ENCODE data around the gene GJB5.
"Not testable (repeated sequence)": the region's sequence is repeated elsewhere in the genome, so short reads cannot be mapped to it uniquely, and the experiment has no call there.

GJB5 gene

GRCh38 chr1:34746101-34746500, 8.7 kb upstream of the GJB5 start:
- DNase-seq: no peak

- DNase-seq: no peak
Measured at GRCh38 chr1:34746785-34747637, 7.8 kb upstream of the GJB5 start.

DNA sequence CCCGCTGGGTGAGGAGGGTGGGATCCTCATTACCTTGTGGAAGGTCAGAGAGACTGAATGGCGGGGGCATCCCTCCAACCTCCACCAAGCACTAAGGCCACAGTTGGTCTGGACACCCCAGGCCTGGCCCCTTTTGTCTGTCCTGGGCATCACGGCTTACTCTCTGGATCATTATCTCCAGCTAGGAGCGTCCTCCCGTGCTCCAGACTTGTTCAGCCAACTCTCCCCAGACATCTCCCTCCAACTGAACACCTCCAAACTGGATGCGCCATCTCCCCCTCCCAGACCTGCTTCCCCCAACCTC, 7.3 kb upstream of the GJB5 start:
- no peak for DNase-seq

- no peak for DNase-seq
Measured at GRCh38 chr1:34749992-34750391, 4.9 kb upstream of the GJB5 start.

- no peak for DNase-seq
Measured at GRCh38 chr1:34750610-34751009, 4.2 kb upstream of the GJB5 start.

GRCh38 chr1:34753163-34753562, 1.7 kb upstream of the GJB5 start:
- no peak for DNase-seq

- no peak for DNase-seq
Measured at GRCh38 chr1:34755961-34756360, 1.1 kb downstream of the GJB5 start.

GRCh38 chr1:34757386-34757785, 2.5 kb downstream of the GJB5 start:
- no peak for DNase-seq

- DNase-seq: no peak
Measured at GRCh38 chr1:34758751-34759150, 3.9 kb downstream of the GJB5 start.

GRCh38 chr1:34759503-34760357, 4.9 kb downstream of the GJB5 start, which contains the start of gene GJB4:
Gene GJB4, plus strand, starts transcription at chr1:34759740. Its CDS starts 1,515 bp downstream, at chr1:34761255.
- DNase-seq: no peak

- DNase-seq: no peak
Measured at GRCh38 chr1:34761176-34761761, 6.4 kb downstream of the GJB5 start.

GRCh38 chr1:34761776-34762307, 7.0 kb downstream of the GJB5 start:
- no peak for DNase-seq

DNA sequence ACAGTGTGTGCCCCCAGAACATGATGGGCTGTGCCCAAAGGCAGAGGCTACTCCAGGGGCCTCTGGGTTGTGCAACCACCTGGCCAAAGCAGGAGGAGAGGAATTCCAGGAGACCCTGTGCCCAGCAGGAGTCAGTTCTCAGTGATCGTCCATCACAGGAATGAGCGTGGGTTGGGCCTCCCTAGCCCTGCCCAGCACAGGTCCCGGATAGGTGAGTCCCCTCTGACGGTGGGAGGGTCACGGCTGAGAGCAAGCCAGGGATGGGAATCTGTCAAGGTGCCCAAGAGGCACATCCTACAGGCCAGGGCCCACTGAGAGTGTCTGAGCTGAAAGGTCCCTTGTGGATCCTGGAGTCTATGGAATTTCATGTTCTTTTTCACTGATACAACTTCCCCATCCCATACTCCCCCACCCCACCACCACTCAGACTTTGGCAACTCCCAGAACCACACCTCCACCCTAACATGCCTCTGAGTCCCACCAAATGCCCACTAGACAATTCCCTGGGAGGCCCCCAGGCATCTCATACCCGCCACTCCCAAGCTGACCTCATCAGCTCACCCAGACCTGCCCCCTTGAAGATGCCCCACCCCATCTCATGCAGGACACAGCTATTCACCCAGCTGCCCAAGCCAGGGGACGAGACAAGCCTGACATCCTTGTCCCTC, 7.8 kb downstream of the GJB5 start:
- DNase-seq: no peak

DNA sequence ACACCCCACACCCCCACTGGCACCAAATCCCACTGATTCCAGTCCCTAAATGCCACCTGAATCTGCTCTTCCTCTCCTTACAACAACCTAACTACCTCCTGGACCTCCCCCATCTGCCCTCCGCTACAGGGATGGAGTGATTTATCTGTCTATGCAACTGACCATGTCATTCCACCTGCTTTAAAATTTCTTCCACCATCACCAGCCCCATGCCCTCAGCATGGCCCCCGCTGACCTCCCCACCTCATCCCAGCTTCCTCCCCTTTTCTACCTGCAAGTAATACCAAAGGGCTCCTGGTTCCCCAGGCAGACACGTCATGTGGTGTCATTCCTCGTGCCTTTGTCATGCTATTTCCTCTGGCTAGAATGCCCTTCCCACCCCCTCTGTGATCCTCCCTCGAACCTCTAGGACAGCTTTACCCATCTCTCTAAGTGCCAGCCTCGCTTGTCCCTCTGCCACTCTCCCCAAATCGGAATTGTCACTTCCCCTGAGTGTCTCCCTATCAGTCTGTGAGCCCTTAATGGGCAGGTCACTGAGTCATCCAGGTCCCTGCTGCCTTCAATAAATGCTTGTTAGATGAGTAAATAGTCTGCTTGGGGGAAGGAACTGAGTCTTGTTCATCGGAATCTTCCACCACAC, 8.4 kb downstream of the GJB5 start:
- DNase-seq: no peak

DNA sequence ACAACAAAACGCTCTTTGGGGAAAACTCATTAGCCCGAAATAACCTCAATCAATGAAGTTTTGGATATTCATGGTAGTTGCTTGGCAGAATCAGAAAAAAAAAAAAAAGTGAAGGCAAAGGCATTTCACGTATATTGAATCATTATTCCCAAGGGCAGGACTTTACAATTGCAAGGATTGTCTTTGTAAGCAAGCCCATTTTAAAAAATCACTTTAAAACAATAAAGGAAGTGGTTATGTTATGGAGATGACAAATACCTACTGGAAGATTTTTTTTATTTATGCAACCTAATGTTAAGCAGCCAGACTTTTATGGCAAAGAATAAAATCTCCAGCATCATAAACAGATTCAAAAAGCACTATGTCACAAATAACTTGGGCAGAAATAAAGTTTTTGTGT, 14.0 kb downstream of the GJB5 start:
- DNase-seq: no peak

DNA sequence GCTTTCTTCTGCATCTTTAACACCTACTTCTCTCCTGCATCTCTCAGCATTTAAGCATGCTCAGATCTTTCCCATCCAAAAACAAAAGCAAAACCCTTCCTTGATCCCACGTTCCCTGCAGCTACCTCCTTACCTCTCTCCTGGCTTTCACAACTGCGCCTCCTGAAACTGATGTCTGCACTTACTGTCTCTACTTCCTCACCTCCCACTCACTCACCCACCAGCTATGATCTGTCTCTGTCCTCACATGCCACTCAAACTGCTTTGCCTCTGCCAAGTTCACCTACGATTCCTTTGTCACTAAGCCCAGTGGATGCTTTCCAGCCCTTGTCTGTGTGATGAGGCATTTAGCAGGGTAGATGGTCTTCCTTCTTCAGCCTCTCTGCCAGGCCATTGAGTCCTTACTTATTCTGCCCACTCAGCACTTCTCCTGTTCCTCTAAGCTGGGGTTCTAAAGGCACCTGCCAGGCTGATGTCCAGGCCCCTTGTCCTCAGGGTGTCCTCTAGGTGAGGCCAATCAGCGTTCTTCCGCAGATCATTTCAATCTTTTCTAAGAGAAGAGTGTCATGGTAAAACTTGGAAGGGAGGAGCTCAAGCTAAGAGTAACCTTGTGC, 16.2 kb downstream of the GJB5 start:
- DNase-seq: no peak

GRCh38 chr1:34771573-34772371, 16.9 kb downstream of the GJB5 start:
- DNase-seq: no peak

DNA sequence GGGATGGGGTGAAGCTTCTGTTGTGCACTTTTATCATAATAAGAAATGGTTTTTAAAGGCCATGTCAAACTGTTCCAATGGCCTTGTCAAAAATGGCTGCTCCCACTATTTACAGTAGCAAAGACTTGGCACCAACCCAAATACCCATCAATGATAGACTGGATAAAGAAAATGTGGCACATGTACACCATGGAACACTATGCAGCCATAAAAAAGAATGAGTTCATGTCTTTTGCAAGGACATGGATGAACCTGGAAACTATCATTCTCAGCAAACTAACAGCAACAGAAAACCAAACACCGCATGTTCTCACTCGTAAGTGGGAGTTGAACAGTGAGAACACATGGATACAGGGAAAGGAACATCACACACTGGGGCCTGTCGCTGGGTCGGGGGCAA, 18.3 kb downstream of the GJB5 start:
- DNase-seq: not testable (repeated sequence)

DNA sequence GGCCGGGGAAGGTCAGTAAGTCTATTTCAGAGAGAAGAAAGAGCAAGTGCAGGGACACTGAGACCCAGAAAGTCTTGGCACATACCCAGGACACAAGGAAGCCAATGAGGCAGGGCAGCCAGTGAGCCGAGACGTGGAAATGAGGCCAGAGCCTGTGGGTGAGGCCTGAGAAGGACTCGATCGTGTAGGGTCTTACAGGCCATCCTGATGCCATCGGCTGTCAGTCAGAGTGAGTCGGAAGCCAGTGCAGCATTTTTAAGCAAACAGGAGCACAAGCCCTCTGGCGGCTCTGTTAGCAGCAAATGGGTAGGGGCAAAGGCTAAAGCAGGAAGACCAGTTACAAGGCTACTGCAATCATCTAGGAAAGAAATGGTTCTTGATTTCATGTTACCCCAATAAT, 20.1 kb downstream of the GJB5 start:
- DNase-seq: no peak

- no peak for DNase-seq
Measured at GRCh38 chr1:34776911-34777310, 22.1 kb downstream of the GJB5 start.
